Keratinocyte (primary cell): Measurements from ENCODE around the gene MLF2. TPM values are rescaled to one million over a fixed set of nuclear protein-coding genes. Genes with fewer than 3 reads are reported as not detected.

Source experiments
- DNase-seq: peaks from one replicate; pipeline ENCODE4 v3.0.0-alpha.2; 2011; ENCODE audit warnings: low read depth, missing footprints, low spot score
- FAIRE-seq: peaks from 2 replicates; lab custom pipeline; 2011; peaks lifted over from hg19 to GRCh38; lab: Jason Lieb, UNC
- H2AFZ ChIP-seq: 2 replicates; pipeline ENCODE4 v1.6.0; 2012; ENCODE audit warnings: low read length, control low read depth, inconsistent platforms; ENCODE audit not compliant: control insufficient read depth
- H3K27ac ChIP-seq: 2 replicates; pipeline ENCODE4 v1.5.1; 2011; ENCODE audit warnings: low read length; ENCODE audit not compliant: control insufficient read depth, insufficient read depth
- H3K27me3 ChIP-seq: 3 replicates; pipeline ENCODE4 v1.6.0; 2011; ENCODE audit warnings: low read length; ENCODE audit not compliant: control insufficient read depth, insufficient read depth; ENCODE audit errors: extremely low read depth
- H3K36me3 ChIP-seq, 2 experiments: 2 replicates in 1 of 2; 3 replicates in 1 of 2; pipeline ENCODE4 v1.5.1; 2011; ENCODE audit warnings: low read length in 2 of 2, mild to moderate bottlenecking in 1 of 2; ENCODE audit not compliant: control insufficient read depth in 2 of 2, insufficient read depth in 2 of 2; ENCODE audit errors: extremely low read depth in 1 of 2
- H3K4me1 ChIP-seq: 3 replicates; pipeline ENCODE4 v1.5.1; 2011; ENCODE audit warnings: low read length; ENCODE audit not compliant: control insufficient read depth, insufficient read depth; ENCODE audit errors: extremely low read depth
- H3K4me2 ChIP-seq: 3 replicates; pipeline ENCODE4 v1.6.0; 2011; ENCODE audit warnings: low read depth, low read length; ENCODE audit not compliant: control insufficient read depth, insufficient read depth; ENCODE audit errors: extremely low read depth
- H3K4me3 ChIP-seq, 3 experiments: fragments of 200-600 bp in 1 of 3; sonication (generic) in 1 of 3; 2 replicates in 2 of 3; 3 replicates in 1 of 3; pipeline ENCODE4 v1.5.1; 2011 to 2016; ENCODE audit warnings: low read length in 3 of 3, mild to moderate bottlenecking in 3 of 3, control low read depth in 2 of 3, inconsistent platforms in 1 of 3, low read depth in 1 of 3, mixed read lengths in 1 of 3, mixed run types in 1 of 3, moderate library complexity in 1 of 3; ENCODE audit not compliant: control insufficient read depth in 2 of 3, insufficient read depth in 2 of 3; ENCODE audit errors: extremely low read depth in 1 of 3
- H3K79me2 ChIP-seq: 2 replicates; pipeline ENCODE4 v1.6.0; 2012; ENCODE audit warnings: low read length; ENCODE audit not compliant: control insufficient read depth, insufficient read depth
- H3K9ac ChIP-seq: 3 replicates; pipeline ENCODE4 v1.6.0; 2011; ENCODE audit warnings: low read length; ENCODE audit not compliant: control insufficient read depth, insufficient read depth; ENCODE audit errors: extremely low read depth
- H3K9me1 ChIP-seq: 3 replicates; pipeline ENCODE4 v1.6.0; 2011; ENCODE audit warnings: low read length; ENCODE audit not compliant: control insufficient read depth, insufficient read depth; ENCODE audit errors: extremely low read depth
- H3K9me3 ChIP-seq: 2 replicates; pipeline ENCODE4 v1.5.1; 2012; ENCODE audit warnings: low read depth, low read length; ENCODE audit not compliant: control insufficient read depth
- H4K20me1 ChIP-seq: 3 replicates; pipeline ENCODE4 v1.6.0; 2011; ENCODE audit warnings: low read length; ENCODE audit not compliant: control insufficient read depth, insufficient read depth; ENCODE audit errors: extremely low read depth
- CTCF ChIP-seq, 3 experiments: IDR thresholded peaks in 1 of 3; conservative IDR thresholded peaks in 1 of 3; optimal IDR thresholded peaks in 1 of 3; 2 replicates in 2 of 3; 3 replicates in 1 of 3; pipeline versions ENCODE3 to v1.5.1; 2011; ENCODE audit warnings: low read length in 3 of 3, mild to moderate bottlenecking in 3 of 3, moderate library complexity in 2 of 3, control low read depth in 1 of 3, inconsistent platforms in 1 of 3; ENCODE audit not compliant: insufficient read depth in 2 of 3; ENCODE audit errors: extremely low read depth in 1 of 3
- EZH2 ChIP-seq: IDR thresholded peaks from one replicate; pipeline ENCODE4 v1.6.1; 2012; ENCODE audit warnings: inconsistent platforms, mild to moderate bottlenecking, low read length, moderate library complexity
- dilution Hi-C: fragments of 300-500 bp; cut with MboI; formaldehyde crosslinking; loops from one replicate; pipeline ENCODE4 v1.7.0; 2020; ENCODE audit warnings: low sequenced_read_pairs; ENCODE audit not compliant: extremely low pct_ligation_motif_present
- polyA minus RNA-seq, 3 experiments: library from RNA; depleted of rRNA, polyadenylated mRNA; stranded (reverse); fragments of >200 nt; gene quantifications; 1 replicate in 1 of 3; 2 replicates in 1 of 3; 3 replicates in 1 of 3; pipeline ENCODE4 v1.2.3, GENCODE V29; 2011
- polyA plus RNA-seq, 5 experiments: library from polyadenylated mRNA; depleted of rRNA in 3 of 5; stranded (reverse) in 3 of 5; stranded (forward) in 1 of 5; unstranded in 1 of 5; fragments of >200 nt; gene quantifications; 1 replicate in 1 of 5; 2 replicates in 3 of 5; 3 replicates in 1 of 5; pipeline versions ENCODE4 v1.2.1 to v1.2.3, GENCODE V29; 2011 to 2012; ENCODE audit warnings: missing spikeins in 2 of 5, low read depth in 1 of 5, low replicate concordance in 1 of 5

Gene MLF2
- 317 to 364 TPM (median 335 TPM) in 3 replicates for polyA plus RNA-seq
- polyA plus RNA-seq (2011; ENCODE audit: low read depth): 126 TPM
- polyA plus RNA-seq (2011; cell fraction: cytosol; rRNA removed): 318 and 362 TPM in 2 replicates
- 243 and 262 TPM in 2 replicates for polyA plus RNA-seq (2011; cell fraction: nucleus; rRNA removed)
- polyA plus RNA-seq (2012; ENCODE audit: low replicate concordance): 227 and 246 TPM in 2 replicates
- 307 to 390 TPM (median 320 TPM) in 3 replicates for polyA minus RNA-seq
- 244 TPM for polyA minus RNA-seq (2011; cell fraction: cytosol; rRNA and poly(A)+ RNA removed)
- 82.0 and 93.5 TPM in 2 replicates for polyA minus RNA-seq (2011; cell fraction: nucleus; rRNA and poly(A)+ RNA removed)

DNA sequence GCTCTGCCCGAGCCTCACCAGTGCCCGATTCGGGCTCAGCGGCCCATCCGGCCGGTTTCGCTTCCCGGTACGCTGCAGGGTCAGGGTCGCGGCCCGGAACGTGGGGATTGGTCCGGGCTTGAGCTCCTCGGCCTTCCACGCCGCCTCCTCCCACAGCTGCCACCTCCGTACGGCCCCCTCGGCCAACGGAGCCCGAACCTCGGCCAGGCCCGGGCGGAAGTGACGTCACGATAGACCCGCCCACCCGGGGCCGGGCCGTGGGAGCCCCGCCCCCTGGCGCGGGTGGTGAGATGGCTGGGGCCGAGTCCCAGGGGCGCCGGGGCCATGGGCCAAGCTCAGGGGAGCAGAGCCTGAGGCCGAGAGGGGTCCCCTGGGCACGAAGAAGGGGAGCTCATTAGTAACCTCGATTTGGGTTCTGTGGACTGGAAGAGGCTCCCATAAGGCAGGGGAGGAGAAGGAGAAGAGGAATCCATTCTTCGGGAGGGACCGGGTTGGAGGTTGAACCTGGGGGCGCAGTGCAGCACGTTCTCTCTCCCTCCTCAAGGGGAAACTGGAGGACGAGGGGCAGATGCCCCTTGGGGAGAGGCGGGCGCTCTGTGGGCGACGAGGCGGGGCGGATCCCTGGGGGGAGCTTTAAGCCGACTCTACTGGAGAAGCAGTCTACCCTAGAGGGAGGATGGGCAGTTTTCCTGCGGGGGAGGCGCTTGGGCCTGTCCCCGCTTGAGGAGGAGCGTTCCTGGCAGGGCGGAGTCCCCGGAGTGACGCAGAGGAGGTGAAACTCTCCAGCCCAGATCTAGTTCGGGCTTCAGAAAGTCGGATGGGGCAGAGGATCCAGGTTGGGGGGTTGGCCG lies at the start of gene MLF2:
MLF2 (minus strand) TSS at position 221 of the 851 bp plus-strand sequence. CDS start 807 bp downstream, outside the sequence.
- peak within 1 kb of the TSS; percentile 93 to 94 (median 94) for H3K4me3 ChIP-seq
- dilution Hi-C loops: no loop called here
- DNase-seq (peak; percentile 95), FAIRE-seq (peak; percentile 87)
- H3K79me2 ChIP-seq: peaks cover 31% of the 10 kb centered on the region
- H3K27me3 ChIP-seq: no peaks in the 10 kb centered on the region
- H2AFZ ChIP-seq: peak within 1 kb of the TSS; percentile 94
- peaks cover 2% of the 10 kb centered on the region for H4K20me1 ChIP-seq
- H3K9ac ChIP-seq: peak within 1 kb of the TSS; percentile 97
- H3K4me2 ChIP-seq: peak within 1 kb of the TSS; percentile 90
- peaks cover 17 to 36% of the 10 kb centered on the region in 2 experiments for H3K36me3 ChIP-seq
- TF ChIP-seq EZH2 (no peak), CTCF (optimal IDR thresholded peaks at IDR 0.05 in 1 of 3, IDR thresholded peaks at IDR 0.05 in 1 of 3, conservative IDR thresholded peaks at IDR 0.05 in 1 of 3; ENCODE audit: extremely low read depth in 1 of 3, insufficient read depth in 2 of 3, low read length in 3 of 3) (peak in 1 of 3 experiments; percentile 89)
- H3K9me3 ChIP-seq: no peaks in the 10 kb centered on the region
- peaks cover 25% of the 10 kb centered on the region for H3K4me1 ChIP-seq
- no peaks in the 10 kb centered on the region for H3K9me1 ChIP-seq
- peak within 1 kb of the TSS; percentile 99 for H3K27ac ChIP-seq

DNA sequence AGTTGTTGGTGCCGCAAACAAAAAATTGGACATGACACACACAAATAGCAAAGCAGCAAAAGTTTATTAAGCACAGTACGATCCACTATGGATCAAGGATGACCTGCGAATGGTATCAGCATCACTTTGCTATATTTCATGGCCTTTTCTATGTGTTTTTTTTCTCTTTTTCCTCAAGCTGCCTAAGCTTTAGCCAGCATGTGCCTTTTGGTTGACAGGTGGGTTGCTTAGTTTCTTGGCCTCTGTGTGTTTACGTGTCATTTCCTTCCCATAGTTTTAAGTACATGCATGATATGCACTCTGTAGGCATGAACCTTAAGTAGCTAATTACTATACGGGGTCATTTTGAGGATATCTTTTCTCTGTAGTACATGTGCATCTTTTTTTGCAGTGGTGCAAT lies 46.2 kb upstream of the MLF2 start:
- Histone ChIP-seq H3K27me3 (peaks cover 14% of the 10 kb centered on the region), H3K4me1 (no peaks in the 10 kb centered on the region), H3K36me3 (no peaks in the 10 kb centered on the region), H3K4me2 (no peak overlapping the region), H2AFZ (no peak overlapping the region), H3K9me3 (no peaks in the 10 kb centered on the region), H4K20me1 (no peaks in the 10 kb centered on the region), H3K9me1 (no peaks in the 10 kb centered on the region), H3K9ac (no peak overlapping the region), H3K79me2 (no peaks in the 10 kb centered on the region), H3K4me3 (no peak overlapping the region), H3K27ac (no peak overlapping the region)
- FAIRE-seq (no peak), DNase-seq (no peak)
- no peak for TF ChIP-seq EZH2
- TF ChIP-seq CTCF (optimal IDR thresholded peaks at IDR 0.05 in 1 of 3, IDR thresholded peaks at IDR 0.05 in 1 of 3, conservative IDR thresholded peaks at IDR 0.05 in 1 of 3; ENCODE audit: extremely low read depth in 1 of 3, insufficient read depth in 2 of 3, low read length in 3 of 3): no peak
- dilution Hi-C loops: no loop called here
